HG02970 (cell line): ENCODE results near the gene UMODL1.

ENCODE experiments used
- ATAC-seq: cut with Tn5 transposase; IDR thresholded peaks from one replicate; pipeline ENCODE4 v1.9.1; 2021; ENCODE audit warnings: mild to moderate bottlenecking, moderate library complexity, moderate number of reproducible peaks; ENCODE audit not compliant: unreplicated experiment, low FRiP score

Gene UMODL1

DNA sequence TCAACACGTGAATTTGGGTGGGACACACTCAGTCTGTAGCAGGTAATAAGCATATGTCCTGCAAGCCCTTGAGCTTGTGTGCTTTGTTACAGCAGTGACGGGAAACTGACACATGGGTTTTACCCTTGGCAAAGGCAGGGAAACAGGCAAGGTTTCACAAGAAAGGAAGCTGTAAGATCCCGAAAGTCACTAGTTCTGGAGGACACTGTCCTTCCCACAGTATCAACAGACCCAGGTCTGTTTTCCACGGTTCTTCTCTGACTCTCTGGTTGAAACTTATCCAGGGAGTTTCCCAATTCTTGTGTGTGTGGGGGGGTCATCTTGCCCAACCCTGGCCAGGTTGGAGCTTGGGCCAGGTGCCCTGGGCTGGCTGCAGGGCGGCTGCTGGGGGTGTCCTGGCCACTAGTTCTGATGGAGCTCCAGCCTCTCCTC lies 31.6 kb upstream of the UMODL1 start:
- no peak for ATAC-seq

DNA sequence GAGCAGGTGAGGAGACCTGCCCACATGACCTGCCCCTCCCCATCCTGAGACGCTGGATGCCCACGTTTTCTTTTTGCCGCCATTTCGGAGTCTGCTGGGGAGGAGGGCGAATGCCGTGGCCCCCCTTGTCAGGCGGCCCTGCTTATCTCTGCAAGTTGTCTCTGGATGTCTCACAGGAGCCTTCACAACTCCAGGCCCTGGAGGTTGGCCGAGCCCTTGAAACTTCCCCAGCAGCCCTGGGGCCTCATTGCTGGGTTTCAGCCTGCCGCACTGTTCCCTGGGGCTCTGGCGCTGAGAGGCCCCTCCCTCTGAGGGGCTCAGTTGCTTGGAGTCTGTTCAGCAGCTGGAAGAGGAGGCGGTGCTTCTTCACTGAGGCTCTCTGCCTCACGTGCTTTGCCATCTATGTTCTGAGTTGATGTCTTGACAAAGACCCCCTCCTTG lies 31.2 kb upstream of the UMODL1 start:
- ATAC-seq, result no peak

DNA sequence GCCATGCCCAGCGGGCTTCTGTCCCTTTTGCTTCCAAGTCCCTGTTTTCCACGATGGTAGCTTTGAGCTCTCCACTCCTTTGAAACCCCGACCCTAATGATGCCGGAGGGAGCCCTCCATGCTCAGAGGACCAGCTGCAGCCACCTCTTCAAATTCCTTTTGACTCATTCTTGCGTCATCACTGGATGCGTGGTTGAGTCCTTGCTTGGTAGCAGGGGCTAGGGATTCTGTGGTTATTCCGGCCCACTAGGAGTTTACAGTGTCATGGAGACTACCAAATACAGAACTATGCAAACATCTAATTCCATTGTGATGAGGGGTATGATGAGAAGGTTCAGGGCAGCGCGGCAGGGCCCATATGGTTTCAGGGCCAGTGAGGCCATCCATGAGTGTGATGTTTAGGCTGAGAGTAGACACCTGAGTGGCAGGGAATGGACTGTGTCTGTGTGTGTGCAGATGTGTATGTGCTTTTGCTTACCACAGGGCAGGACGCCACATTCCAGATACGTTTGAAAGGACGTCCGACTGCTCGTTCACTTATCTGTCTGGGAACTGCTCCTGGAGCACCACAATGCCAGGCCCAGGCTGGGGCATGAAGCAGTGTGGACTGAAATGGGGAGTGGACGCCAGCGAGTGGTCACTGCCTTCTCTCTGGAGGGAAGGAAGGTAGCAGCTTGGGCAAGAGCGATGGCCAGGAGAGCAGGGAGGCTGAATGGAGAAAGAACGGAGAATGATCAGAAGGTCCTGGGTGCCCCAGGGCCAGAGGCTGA lies 30.5 kb upstream of the UMODL1 start:
- no peak for ATAC-seq

DNA sequence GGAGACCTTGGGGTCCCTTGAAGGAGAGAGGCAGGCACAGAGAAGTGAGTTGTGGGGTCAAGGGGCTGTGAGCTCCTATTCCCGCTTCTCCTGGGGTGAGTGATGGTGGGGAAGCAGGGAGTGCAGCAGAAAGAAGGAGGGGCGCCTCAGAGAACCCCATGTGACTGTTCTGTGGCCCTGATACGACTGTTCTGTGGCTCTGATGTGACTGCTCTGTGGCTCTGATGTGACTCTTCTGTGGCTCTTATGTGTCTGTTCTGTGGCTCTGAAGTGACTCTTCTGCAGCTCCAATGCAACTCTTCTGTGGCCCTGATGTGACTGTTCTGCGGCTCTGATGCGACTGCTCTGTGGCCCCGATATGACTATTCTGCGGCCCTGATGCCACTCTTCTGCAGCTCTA lies 29.9 kb upstream of the UMODL1 start:
- ATAC-seq, result no peak

DNA sequence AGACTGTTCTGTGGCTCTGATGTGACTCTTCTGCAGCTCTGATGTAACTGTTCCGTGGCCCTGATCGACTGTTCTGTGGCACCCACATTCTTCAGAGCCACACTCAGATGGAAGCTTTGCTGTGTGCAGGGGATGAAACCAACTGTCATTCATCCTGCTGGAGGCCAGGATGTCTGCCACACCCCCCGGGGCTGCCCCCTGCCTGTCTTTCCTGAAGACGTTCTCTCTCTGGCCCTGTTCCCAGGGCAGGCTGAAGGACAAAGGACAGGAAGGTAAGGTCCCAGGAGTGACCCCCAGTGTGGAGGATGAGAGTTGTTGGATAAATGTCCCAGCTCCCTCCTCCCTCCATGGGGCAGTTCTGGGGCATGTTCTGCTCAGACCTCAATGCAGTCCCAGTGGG lies 29.4 kb upstream of the UMODL1 start:
- no peak for ATAC-seq

DNA sequence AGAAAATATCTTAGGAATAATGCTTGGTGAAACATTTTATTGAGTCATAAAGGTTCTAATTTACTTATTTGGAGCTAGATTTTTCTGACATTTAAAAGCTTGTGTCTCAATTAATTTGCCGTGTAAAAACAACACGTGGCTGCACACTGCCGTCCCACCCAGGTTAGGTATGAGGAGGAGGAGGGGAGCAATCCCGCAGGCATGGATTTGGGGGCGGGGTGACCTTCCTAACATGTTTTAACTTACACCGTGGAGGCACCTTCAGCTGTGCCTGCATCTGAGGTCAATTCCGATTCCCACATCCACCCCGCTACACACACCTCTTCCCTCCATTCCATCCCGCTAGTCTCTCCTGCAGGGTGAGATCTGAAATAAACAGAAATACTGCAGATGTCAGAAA lies 28.5 kb upstream of the UMODL1 start:
- no peak for ATAC-seq

DNA sequence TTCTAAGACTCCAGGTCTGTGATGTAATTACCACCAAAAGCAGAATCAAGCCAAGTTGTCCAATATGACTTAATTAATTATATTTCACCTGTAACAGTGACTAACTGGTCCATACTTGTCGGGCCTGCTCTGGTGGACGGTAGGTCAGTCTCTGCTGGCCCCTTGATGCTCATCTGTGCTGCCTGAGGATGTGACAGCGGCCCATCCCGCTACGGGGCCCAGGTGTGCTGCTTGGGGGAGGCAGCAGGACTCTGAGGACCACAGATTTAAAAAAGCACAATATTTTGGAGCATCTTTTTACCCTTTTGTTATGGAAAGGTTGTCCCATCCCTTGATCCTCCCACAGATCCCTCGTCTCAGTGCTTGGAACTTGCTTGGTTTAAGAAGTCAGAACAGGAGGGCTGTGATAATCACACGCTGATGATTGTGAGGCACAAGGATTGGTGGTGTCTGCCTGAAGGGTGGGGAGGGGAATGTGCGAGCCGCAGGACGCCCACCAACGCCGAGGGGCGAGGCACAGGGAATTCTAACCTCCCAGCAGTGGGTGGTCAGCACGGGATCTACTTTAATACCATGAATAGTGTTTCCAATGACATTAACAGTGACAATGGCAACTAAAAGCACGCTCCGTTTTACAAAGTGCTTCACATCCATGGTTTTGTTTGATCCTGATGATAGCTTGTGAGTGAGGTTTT lies 27.8 kb upstream of the UMODL1 start:
- no peak for ATAC-seq

DNA sequence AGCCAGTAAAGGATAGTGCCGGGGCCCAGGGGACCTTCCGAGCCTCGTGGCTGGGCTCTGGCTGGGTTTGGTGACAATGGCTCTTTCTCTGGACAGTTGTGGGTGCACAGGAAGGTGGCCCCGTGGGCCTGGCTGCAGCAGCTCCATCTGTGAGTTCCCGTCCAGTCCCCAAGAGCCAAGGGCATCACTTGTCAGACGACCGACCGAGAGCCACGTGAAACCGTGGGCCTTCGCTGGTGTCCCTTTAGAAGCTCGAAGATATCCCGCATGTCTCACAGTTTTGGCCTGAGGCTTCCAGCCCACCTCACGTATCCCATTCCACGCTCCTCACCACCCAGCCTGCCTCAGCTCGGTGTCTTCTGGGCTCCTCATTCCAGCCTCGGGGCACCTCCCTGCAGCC lies 27.2 kb upstream of the UMODL1 start:
- no peak for ATAC-seq

DNA sequence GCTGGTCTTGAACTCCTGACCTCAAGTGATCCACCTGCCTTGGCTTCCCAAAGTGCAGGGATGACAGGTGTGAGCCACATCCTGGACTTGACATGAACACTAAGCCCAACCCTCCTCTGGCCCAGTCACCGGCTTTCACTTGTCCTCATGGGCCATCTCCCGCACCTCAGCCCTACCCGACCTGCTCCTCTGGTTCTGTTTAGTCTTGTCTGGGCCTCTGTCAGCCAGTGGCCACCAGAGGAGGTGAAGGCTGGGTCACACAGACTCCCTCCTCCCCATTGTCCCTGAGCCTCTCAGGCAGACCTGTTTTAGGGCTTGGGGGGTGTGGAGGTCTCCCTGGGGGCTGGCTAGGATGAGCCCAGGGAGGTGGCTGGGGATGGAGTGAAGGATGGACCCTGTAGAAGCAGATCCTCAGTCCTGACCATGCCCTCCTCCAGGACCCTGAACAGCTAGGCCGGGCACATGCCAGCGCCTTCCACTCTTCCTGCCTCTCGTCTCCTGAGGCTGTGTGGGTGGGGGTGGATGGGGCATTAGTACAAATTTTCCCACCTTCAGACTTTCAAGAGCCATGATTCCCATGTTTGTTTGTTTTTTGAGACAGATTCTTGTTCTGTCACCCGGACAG lies 26.1 kb upstream of the UMODL1 start:
- ATAC-seq, result no peak

DNA sequence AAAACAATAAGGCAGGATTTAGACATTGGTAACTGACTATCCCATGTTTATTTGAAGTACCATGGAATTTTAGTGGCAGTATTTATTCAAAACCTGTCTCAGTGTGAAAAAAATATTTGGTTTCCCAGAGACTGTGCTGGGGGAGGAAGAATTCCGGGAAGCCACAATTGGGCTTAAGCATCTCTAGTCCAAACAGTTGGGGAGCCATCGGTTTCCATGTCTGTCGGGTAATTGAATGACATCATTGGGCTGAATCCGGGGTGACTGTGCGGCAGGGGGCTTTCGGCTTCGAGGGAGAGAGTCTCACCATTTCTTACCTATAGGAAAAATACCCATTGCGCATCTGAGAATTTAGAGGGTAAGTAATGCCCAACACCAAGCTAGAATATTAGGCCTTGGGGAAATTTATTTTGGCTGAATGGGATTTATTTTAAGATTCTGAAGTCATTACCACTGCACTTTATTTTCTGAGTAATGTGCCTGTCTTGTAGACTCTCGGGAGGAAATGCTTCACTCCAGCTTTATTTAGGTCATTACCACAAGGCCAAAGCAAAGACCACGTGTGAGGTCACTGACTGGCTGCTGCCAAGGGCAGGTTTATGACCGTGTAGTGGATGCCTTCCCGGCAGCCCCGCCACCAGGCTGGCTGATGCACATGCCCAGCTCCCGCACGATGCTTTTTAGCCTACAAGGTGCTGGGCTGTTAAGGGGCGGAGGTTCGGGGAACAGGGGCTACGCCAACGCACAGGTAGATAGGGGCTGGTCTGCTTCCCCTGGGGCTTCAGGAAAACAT lies 23.1 kb upstream of the UMODL1 start:
- ATAC-seq, result no peak

DNA sequence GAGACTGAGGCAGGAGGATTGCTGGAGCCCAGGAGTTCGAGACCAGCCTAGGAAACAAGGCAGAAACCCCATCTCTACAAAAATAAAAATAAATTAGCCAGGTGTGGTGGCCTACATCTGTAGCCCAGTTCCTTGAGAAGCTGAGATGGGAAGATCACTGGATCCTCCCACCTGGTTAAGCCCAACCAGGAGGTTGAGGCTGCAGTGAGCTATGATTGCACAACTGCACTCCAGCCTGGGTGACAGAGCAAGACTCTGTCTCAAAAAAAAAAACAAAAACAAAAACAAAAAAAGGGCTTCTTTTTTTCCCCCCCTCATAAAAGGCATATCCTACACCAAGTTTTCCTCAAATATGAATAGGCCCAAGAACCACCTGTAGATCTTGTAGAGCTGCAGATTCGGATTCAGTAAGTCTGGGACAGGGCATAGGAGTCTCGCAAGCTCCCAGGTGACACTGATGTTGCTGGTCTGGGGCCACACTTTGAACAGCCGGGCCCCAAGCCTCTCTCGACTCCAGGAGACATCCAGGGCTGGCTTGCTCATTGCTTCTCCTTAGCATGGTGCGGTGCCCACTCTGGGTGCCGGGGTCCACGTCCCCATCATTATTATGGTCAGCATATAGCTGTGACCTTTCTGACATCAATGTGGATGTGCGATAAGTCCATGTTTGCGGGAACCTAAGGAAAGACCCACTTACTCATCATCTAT lies 22.1 kb upstream of the UMODL1 start:
- no peak for ATAC-seq

DNA sequence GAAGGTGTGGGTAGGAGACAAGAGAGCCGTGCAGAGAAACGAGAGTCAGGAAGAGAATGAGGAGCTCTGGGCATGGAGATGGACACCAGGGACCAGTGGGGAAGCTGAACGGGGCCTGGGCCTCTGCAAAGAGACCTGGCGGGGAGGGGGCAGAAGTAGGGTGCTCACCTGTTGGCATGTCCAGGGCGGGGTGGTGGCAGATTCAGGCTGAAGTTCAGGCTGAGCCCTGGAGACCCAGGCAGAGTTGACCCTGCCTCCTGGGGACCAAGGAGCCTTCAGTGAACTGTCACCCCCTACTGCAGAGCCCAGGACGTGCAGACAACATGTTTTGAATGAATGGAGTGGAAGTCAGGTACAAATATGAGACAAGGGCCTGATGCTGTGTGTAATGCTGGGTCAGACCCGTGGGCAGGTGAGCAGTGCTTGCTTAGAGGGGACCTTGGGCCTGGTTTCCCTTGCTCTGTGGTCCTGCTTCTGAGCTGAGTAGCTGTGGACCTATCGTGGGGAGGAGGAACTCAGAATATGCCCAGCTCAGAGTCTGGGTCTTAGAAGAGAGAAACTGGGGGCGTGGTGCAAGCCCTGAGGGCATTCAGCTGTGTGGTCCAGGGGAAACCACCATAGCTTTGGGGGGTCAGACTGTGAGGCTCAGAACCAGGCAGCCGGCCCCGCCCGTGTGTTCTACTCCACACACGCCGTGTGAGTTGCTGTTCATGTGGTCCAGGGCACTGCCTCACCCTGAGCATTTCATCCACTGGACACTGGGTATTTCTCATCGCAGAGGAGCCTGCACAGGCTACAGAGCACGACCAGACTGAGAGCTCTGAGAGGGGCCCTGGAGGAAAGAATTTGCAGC lies 21.3 kb upstream of the UMODL1 start:
- ATAC-seq, result no peak

DNA sequence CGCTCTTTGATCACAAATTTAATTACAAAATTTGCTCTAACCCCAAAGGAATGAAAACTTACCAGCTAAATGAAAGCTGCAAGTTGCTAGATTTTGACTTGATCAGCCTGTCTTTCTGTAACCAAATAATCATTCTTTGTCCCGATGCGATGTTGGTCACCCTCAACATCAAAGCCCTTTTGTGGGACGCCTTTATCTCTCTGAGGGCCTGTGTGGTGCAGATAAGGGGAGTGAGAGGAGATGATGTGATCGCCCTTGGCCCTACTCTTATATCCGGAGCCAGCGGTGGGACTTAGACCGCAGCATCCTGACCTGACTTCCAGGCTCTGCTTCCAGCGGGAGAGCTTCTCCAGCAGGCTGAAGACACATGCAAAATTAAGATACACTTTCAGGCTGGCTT lies 19.3 kb upstream of the UMODL1 start:
- no peak for ATAC-seq

DNA sequence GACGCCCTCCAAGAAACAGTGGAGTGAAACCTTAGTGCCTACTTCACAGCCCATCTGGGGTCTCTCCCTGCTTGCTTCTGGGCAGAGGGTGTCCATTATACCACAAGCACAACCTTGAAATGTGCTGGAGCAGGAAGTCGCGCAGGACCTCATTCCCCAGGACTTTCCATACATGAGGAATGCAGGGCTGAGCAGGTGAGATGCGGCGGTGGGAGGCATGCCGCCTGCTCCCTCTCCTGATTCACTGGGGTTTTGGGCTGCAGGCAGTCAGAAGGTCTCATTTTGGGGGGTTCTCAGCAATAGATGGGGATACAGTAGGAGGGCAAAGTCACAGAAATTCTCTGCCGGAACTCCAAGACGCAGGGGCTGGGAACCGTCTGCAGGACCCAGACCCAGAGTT lies 15.7 kb upstream of the UMODL1 start:
- no peak for ATAC-seq

DNA sequence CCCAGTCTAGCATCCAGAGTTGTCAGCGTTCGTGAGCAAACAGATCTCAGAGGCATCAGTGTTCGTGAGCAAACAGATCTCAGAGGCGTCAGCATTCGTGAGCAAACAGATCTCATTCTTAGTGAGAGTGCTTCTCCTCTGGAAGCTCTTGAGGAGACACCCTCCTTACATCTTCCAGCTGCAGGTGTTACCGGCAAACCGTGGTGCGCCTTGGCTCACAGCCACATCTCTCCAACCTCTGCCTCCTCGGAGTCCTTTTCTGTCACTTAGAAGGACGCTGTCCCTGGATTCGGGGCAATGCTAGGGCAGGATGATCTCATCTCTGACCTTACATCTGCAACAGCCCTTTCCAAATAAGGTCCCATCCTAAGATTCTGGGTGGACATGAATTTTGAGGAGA lies 14.6 kb upstream of the UMODL1 start:
- ATAC-seq, result no peak

DNA sequence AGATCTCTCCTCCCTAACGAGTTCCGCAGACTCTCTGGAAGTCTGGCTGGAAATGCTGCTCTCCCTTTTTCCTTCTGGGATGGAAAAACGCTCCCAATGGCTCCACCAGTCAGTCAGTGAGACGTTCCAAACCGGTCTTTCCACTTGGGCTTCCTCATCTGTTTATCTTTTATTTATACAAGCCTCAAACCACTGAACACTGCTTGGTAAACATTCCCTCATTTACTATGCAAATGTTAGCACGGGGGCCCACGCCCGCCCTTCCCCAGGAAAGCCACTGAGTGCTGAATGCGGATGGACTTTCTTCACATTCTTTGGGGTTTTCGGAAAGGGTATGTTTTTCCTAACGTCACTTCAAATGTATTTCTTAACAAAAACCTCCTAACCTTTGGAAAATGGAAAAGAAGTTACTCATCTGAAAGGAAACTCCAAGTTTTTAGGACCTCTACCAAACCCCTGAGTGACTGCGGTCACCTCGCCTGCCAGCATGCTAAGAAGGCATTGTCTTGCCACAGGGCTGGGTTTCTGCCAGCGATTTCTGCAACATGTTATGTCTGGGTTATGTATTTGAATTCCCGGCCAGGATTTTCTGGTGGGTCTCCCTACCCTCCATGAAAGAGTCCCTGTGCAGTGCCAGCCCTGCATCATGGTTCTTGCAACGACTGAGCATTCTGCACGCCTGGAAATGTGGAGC lies 14.0 kb upstream of the UMODL1 start:
- no peak for ATAC-seq

DNA sequence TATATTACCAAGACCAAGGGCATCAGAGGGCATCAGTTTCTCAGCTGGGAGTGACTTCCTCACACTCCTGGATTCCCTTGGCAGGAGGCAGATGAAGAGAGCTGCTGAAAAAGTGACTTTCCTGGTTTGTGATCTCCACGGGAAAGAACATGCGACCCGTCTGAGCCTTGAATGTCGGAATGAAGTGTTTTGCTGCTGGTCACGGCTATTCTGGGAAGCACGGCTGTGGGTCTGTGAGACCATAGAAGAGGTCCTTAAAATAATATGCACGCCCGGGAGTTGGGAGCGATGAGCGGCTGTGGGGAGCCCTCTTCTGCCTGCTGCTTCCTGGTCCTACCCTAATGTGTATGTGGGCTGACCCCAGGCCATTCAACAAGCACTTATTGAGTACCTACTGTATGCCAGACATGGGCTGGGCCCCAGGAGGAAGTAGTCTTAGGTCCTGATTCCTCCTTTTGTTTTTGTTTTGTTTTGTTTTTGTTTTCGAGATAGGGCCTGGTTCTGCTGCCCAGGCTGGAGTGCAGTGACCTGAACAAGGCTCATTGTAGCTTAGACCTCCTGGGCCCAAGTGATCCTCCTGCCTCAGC lies 13.2 kb upstream of the UMODL1 start:
- ATAC-seq, result no peak

DNA sequence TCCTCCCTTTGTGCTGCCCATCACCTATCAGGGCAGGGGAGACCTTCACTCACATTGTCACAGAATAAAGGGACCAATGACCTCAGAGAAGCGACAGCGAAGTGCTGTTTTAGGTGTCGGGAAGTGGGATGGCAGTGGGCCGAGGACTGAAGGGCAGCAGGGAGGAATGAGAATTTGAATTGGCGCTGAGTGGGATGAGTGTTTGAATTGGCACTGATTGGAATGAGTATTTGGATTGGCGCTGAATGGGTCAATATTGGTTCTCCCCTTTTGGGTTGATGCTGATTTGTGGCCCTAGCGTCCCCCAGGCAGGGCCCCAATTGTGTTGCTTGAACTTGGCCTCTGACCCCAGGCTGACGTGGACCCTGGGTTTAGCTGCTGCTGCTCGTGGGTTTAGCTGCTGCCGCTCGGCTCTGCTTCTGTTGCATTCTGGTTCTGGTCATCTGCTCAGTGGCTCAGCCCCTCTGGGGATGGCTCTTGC lies 12.4 kb upstream of the UMODL1 start:
- no peak for ATAC-seq
